Stimulated activated naive CD4-positive, alpha-beta T cell (primary cell): ENCODE measurements around the gene SLC38A1.
A peak's percentile ranks its signal among the peaks of the same experiment; 100 is the strongest.
"Not testable (repeated sequence)": the region's sequence is repeated elsewhere in the genome, so short reads cannot be mapped to it uniquely, and the experiment has no call there.

ENCODE experiments used
- DNase-seq, 6 experiments: peaks; one replicate each; lab custom pipeline; 2025; lab: John Stamatoyannopoulos, UW

SLC38A1 gene

GRCh38 chr12:46264057-46264456 lies 4.8 kb downstream of the SLC38A1 start:
- no peak for DNase-seq

DNA sequence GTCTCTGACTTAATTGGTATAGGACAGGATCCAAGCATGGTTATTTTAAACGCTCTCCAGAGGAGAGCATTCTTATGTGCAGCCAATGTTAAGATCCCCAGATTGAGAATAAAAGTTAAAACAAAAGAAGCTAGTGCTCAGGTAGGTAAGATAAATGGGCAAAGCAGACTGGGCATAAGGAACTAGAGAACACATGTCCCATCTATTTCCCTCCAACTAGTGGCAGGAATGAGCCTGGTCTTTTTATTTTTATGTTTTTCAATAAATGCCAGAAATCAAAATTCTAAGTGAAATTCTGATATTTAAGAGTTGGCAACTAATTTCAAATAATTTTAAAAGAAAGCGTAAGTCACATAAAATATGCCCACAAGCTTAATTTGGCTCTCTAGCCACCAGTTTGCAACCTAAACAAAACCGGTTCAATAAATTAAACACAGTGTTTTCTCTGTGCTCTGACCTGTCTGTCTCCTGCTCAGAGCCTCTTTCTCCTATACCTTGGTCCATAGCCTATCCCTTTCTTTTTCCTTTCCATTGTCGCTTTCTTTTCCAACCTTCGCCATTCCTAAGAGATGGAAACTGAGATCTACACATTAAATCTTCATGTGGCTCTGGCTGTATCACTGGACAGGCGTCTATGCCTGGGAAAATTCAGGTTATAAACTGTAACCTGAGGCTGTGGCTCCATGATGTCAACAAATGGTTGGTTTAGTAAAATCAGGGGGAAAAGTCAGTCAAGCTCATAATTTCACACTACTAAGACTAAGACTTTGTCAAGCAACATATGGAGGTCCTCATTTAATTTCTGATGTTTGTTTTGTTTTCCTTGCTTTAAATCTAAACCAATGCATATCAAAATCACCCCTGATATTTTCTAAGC lies 5.5 kb downstream of the SLC38A1 start:
- no peak for DNase-seq

DNA sequence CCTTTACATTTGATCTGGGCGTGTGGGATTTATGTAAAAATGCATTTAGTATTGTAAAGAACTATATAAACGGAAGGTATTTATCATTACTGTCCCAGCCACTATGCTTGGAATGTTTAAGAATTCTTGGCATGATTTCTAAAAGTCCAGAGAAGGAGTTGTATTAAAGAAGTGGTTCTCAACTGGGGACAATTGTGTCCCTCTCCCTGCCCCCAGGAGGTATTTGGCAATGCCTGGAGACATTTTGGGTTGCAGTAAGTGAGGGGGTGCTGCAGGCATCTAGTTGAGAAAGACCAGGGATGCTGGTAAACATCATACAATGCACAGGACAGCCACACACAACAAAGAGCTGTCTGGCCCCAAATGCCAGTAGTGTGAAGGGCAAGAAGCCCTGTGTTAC lies 7.2 kb downstream of the SLC38A1 start:
- no peak for DNase-seq

DNA sequence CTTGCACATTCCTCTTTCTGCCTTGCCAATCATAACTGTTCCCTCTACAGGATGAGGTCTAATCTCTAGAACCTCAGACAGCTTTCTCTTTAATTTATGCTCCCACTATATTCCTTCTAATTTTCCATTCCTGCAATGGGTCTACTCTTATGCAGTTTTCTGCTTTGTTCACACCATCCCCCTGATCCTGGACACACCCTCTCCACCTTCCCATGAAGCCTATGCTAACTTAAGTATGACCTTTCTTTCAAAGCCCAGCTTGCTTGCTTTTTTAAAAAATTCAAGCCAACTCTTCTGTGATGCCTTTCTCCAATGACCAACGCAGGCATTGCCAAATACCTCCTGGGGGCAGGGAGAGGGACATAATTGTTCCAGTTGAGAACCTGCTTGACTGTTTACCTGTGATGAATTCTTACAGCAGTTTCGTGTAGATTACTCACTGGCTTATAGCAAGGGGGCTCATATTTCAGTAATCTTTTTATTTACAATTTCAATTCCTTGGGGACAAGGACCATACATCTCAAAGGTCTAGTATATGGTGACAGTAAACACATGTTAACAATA lies 7.8 kb downstream of the SLC38A1 start:
- no peak for DNase-seq

- no peak for DNase-seq
Observed at GRCh38 chr12:46260124-46260912, 8.5 kb downstream of the SLC38A1 start.

- no peak for DNase-seq
Observed at GRCh38 chr12:46259713-46260112, 9.1 kb downstream of the SLC38A1 start.

GRCh38 chr12:46259071-46259470 lies 9.8 kb downstream of the SLC38A1 start:
- no peak for DNase-seq

GRCh38 chr12:46258129-46258528 lies 10.7 kb downstream of the SLC38A1 start:
- DNase-seq: no peak

GRCh38 chr12:46256942-46257341 lies 11.9 kb downstream of the SLC38A1 start:
- no peak for DNase-seq

GRCh38 chr12:46253544-46254162 lies 15.2 kb downstream of the SLC38A1 start:
- no peak for DNase-seq

DNA sequence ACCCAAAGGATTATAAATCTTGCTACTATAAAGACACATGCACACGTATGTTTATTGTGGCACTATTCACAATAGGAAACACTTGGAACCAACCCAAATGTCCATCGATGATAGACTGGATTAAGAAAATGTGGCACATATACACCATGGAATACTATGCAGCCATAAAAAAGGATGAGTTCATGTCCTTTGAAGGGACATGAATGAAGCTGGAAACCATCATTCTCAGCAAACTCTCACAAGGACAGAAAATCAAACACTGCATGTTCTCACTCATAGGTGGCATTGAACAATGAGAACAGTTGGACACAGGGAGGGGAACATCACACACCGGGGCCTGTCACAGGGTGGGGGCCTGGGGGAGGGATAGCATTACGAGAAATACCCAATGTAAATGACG lies 16.8 kb downstream of the SLC38A1 start:
- DNase-seq: not testable (repeated sequence)

GRCh38 chr12:46249960-46250359 lies 18.9 kb downstream of the SLC38A1 start:
- DNase-seq: not testable (repeated sequence)

DNA sequence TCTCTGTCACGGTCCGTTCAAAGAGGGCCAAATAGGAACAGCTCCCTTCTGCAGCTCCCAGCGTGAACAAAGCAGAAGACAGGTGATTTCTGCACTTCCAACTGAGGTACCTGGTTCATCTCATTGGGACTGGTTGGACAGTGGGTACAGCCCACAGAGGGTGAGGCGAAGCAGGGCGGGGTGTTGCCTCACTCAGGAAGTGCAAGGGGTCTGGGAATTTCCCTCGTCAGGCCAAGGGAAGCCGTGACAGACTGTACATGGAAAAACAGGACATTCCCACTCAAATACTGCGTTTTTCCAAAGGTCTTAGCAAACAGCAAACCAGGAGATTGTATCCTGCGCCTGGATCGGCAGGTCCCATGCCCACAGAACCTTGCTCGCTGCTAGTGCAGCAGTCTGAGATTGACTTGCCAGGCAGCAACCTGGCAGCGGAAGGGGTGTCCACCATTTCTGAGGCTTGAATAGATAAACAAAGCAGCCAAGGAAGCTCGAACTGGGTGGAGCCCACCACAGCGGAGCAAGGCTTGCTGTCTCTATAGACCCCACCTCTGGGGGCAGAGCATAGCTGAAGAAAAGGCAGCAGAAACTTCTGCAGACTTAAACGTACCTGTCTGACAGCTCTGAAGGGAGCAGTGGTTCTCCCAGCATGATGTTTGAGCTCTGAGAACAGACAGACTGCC lies 22.7 kb downstream of the SLC38A1 start:
- peak in 1 of 6 experiments; percentile 20 for DNase-seq

DNA sequence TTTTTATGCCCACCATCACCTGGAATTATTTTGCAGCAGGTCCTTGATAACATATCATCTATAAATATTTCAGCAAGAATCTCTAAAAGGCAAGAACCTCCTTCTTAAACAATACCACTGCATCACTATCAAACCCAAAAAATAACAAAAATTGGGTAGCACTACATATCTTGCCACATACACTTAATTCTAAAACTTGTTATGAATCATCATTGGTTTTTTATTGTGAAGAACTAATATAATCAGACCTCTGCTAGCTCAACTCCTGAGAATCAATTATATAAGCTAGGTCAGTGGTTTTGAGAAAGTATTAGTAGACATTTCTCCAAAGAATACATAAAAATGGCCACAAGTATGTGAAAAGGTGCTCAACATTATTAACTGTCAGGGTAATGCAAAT lies 23.8 kb downstream of the SLC38A1 start:
- DNase-seq: no peak

DNA sequence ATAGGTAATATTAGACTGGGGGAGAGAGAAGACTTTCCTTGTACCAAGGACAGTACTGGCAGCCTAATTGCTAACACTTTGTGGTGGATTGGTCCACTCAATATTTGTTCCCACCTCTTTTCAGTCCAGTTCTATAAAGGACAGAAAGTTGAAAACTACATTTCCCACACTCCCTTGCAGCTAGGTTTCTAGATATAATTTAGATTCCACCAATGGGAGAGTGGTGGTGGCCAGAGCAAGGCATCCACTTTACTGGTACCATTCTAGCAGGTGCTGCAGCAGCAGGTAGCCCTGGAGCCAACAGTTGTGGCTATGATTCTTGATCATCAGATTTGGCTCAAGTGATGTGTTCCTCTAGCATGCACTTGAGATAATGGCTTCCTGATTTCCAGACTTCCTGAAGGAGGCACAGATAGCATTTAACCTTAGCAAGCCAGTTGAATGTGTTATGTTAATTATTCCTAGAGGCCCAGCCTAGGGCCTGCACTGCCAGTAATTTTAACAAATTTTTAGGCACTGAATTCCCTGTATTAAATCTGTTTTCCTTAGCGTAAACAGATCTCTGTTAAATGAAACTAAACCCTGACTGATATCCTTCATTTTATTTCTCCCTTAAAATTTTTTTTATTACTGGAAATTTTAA lies 24.4 kb downstream of the SLC38A1 start:
- no peak for DNase-seq

- DNase-seq: no peak
Observed at GRCh38 chr12:46242569-46242968, 26.3 kb downstream of the SLC38A1 start.

- DNase-seq: no peak
Observed at GRCh38 chr12:46240436-46240835, 28.4 kb downstream of the SLC38A1 start.

DNA sequence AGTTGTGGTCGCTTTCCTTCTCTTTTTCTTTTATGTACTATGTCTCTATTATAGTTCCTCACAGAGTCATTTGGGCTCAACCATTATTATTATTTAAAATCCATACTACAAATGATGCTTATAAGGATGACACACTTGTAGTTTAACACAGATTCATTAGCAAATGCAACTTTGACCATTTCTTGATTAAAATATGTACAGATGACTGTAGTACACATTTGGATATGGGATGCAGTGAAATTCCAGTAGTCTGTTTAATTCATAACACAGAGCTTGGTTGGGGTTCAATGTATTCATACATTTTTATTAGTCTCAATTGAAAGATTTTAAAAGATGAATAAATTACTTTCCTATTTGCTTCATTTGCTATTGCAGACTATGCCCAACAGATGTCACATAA lies 30.0 kb downstream of the SLC38A1 start:
- DNase-seq: no peak

- no peak for DNase-seq
Observed at GRCh38 chr12:46237371-46238045, 31.3 kb downstream of the SLC38A1 start.

DNA sequence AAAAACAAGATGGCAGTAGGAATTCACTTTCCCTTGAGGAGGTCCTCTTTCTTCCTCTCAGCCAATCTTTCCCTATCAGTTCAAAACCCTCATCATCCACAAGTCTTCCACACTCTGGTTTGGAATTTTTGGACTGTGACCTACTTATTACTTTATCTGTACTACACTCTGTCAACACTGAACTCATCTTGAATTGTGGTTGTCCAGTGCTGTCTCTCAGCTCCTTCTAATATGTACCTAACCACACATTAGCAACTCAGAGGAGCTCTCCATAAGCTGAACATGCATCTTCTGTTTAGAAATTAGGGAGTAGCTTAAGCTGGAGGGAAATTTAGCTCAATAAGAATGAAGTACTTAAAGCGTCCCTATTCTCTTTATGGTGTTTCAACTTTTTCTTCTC lies 34.8 kb downstream of the SLC38A1 start:
- no peak for DNase-seq

DNA sequence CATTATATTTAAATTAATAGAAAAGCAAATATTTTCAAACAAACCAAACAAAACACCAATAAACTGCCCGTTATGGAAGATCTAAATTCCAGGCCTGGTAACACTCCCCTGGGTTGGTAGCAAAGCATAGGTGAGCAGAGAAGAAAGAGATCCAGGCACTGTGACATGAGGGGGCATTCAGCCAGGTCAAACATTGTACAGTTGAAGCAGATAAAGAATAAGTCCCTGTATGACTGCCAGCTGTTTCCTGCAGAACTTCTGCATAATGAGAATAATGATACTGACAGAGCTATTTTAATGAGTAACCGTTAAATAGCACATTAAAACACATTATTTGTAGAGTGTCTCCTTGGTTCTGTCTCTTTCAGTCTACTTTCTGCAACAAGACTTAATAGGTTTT lies 35.4 kb downstream of the SLC38A1 start:
- DNase-seq: no peak
